Bronchial epithelial cell (primary cell): ENCODE data around the gene SH3BP2. TPM values are rescaled to one million over a fixed set of nuclear protein-coding genes. Genes with fewer than 3 reads are reported as not detected.
"Not testable (repeated sequence)": the region's sequence is repeated elsewhere in the genome, so short reads cannot be mapped to it uniquely, and the experiment has no call there.

Source experiments
- DNase-seq: peaks from one replicate; pipeline ENCODE4 v3.0.0-alpha.2; 2010; ENCODE audit warnings: low read depth
- FAIRE-seq: peaks from 2 replicates; lab custom pipeline; 2011; peaks lifted over from hg19 to GRCh38; lab: Jason Lieb, UNC
- H3K27me3 ChIP-seq: 2 replicates; pipeline ENCODE4 v1.5.1; 2011; ENCODE audit warnings: low read length; ENCODE audit not compliant: control insufficient read depth, insufficient read depth
- H3K36me3 ChIP-seq: 2 replicates; pipeline ENCODE4 v1.5.1; 2011; ENCODE audit warnings: low read length; ENCODE audit not compliant: control insufficient read depth, insufficient read depth
- H3K4me3 ChIP-seq: 2 replicates; pipeline ENCODE4 v1.5.1; 2011; ENCODE audit warnings: mild to moderate bottlenecking, low read depth, low read length, control low read depth
- total RNA-seq: library from RNA; depleted of rRNA; stranded (reverse); fragments of >200 nt; gene quantifications from 2 replicates; pipeline ENCODE4 v1.2.1, GENCODE V29; 2014
- TF ChIP-seq, protein P1 (sequence below): IDR thresholded peaks from 2 replicates; pipeline ENCODE4 v1.5.1; 2011; ENCODE audit warnings: mild to moderate bottlenecking, moderate library complexity, low read length, control low read depth, inconsistent platforms; ENCODE audit not compliant: insufficient read depth, severe bottlenecking

SH3BP2 gene
- total RNA-seq, 1 donor from 2014 or later, result 31.1 TPM

DNA sequence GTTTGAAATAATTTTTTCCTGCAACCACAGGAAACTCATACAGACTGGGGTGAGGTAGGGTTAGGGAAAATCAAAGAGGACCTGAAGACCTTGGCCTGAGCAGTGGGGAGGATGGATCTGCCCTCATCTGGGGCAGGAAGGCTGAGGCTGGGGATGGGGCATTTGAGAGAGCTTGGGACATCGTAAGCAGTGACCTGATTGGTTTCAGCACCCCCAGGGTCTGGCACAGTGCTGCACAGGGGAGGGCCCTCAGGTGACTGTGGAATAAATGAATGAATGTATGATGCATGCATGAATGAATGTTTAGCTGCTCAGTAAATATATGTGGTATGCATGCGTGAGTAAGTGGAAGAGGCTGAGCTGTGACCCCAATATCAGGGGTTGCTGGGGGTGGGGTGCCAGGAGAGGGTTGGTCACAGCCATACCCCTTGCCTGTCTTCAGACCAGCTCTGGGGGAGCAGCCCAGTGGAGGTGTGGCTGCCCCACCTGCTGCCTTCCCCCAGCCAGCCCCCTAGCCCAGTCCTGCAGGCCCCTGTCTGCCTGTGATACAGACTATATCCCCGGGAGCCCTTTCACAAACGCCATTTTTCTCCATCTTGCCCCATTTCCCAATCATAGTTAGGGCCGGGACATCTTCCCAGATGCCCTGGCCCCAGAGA is 25.7 kb upstream of the SH3BP2 start:
- DNase-seq (no peak), FAIRE-seq (no peak)
- Histone ChIP-seq H3K36me3 (no peaks in the 10 kb centered on the region), H3K4me3 (no peak overlapping the region), H3K27me3 (no peaks in the 10 kb centered on the region)
- TF ChIP-seq, protein P1, sequence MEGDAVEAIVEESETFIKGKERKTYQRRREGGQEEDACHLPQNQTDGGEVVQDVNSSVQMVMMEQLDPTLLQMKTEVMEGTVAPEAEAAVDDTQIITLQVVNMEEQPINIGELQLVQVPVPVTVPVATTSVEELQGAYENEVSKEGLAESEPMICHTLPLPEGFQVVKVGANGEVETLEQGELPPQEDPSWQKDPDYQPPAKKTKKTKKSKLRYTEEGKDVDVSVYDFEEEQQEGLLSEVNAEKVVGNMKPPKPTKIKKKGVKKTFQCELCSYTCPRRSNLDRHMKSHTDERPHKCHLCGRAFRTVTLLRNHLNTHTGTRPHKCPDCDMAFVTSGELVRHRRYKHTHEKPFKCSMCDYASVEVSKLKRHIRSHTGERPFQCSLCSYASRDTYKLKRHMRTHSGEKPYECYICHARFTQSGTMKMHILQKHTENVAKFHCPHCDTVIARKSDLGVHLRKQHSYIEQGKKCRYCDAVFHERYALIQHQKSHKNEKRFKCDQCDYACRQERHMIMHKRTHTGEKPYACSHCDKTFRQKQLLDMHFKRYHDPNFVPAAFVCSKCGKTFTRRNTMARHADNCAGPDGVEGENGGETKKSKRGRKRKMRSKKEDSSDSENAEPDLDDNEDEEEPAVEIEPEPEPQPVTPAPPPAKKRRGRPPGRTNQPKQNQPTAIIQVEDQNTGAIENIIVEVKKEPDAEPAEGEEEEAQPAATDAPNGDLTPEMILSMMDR, result no peak

- Histone ChIP-seq H3K27me3 (no peaks in the 10 kb centered on the region), H3K4me3 (no peak overlapping the region), H3K36me3 (no peaks in the 10 kb centered on the region)
- TF ChIP-seq, protein P1, result no peak
- FAIRE-seq (no peak), DNase-seq (no peak)
Measured at GRCh38 chr4:2767705-2768074, 25.2 kb upstream of the SH3BP2 start.

GRCh38 chr4:2768124-2768523 is 24.8 kb upstream of the SH3BP2 start:
- no peak for FAIRE-seq

GRCh38 chr4:2768921-2769336 is 24.0 kb upstream of the SH3BP2 start:
- DNase-seq, result no peak
- TF ChIP-seq, protein P1, result no peak
- Histone ChIP-seq H3K4me3 (no peak overlapping the region), H3K36me3 (no peaks in the 10 kb centered on the region), H3K27me3 (no peaks in the 10 kb centered on the region)
- no peak for FAIRE-seq

More at GRCh38 chr4:2768124-2768523, 24.8 kb upstream of the SH3BP2 start:
- TF ChIP-seq, protein P1, result no peak
- Histone ChIP-seq H3K36me3 (no peaks in the 10 kb centered on the region), H3K4me3 (no peak overlapping the region), H3K27me3 (no peaks in the 10 kb centered on the region)
- DNase-seq, result no peak

- no peak for FAIRE-seq
- no peak for DNase-seq
- Histone ChIP-seq H3K4me3 (no peak overlapping the region), H3K27me3 (no peaks in the 10 kb centered on the region), H3K36me3 (no peaks in the 10 kb centered on the region)
- TF ChIP-seq, protein P1, result no peak
Measured at GRCh38 chr4:2771264-2771663, 21.6 kb upstream of the SH3BP2 start.

GRCh38 chr4:2780643-2781042 is 12.2 kb upstream of the SH3BP2 start:
- H3K36me3 ChIP-seq, FAIRE-seq, DNase-seq: not testable (repeated sequence)

More at GRCh38 chr4:2780643-2781042, 12.2 kb upstream of the SH3BP2 start:
- not testable (repeated sequence) for H3K4me3 ChIP-seq, H3K27me3 ChIP-seq
